GM10248 (cell line): Measurements from ENCODE around the gene FSTL4.

Source experiments
- CTCF ChIA-PET: fragments of 300-600 bp; sonication (Branson Sonifier 250); formaldehyde crosslinking; extraction: SDS; loops from one replicate; lab custom pipeline; 2021; ENCODE audit warnings: antibody characterized with exemption; lab: Yijun Ruan, JAX
- POLR2A ChIA-PET: fragments of 350-650 bp; sonication (Branson Sonifier 250); formaldehyde crosslinking; extraction: SDS; loops from one replicate; lab custom pipeline; 2020; ENCODE audit warnings: antibody characterized with exemption; lab: Yijun Ruan, JAX
- DNase-seq: peaks from one replicate; pipeline ENCODE4 v3.0.0; 2012; ENCODE audit errors: extremely low spot score
- TF ChIP-seq, protein P1 (sequence below): IDR thresholded peaks from 2 replicates; pipeline ENCODE4 v1.5.1; 2012; ENCODE audit warnings: mild to moderate bottlenecking, low read depth; ENCODE audit errors: extremely low read depth, missing control alignments, control extremely low read depth

The FSTL4 gene

DNA sequence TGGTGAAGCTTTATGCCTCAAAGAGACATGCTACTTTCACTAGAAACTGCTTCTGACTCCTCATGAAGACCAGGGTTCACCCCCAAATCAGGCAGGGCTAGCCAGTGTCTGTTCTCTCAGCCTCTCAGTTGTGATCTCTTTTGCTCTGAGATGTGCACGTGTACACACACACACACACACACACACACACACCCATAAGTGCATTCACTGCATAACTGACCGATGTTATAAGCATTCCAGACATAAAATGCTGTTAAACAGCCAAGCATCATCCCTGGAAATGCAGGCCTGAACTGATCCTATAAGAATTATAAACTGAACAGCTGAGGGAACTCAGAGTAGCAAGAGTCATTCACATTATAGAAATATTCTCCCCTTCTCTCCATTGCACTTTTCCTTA is 85.0 kb downstream of the FSTL4 start:
- CTCF ChIA-PET = interaction anchor here (1.4 to 3.4 kb wide), 3 partner anchors 23 to 342 kb away, joined by 4 to 10 read pairs (median 8); no protein-coding TSS in a partner anchor
- TF ChIP-seq, protein P1, sequence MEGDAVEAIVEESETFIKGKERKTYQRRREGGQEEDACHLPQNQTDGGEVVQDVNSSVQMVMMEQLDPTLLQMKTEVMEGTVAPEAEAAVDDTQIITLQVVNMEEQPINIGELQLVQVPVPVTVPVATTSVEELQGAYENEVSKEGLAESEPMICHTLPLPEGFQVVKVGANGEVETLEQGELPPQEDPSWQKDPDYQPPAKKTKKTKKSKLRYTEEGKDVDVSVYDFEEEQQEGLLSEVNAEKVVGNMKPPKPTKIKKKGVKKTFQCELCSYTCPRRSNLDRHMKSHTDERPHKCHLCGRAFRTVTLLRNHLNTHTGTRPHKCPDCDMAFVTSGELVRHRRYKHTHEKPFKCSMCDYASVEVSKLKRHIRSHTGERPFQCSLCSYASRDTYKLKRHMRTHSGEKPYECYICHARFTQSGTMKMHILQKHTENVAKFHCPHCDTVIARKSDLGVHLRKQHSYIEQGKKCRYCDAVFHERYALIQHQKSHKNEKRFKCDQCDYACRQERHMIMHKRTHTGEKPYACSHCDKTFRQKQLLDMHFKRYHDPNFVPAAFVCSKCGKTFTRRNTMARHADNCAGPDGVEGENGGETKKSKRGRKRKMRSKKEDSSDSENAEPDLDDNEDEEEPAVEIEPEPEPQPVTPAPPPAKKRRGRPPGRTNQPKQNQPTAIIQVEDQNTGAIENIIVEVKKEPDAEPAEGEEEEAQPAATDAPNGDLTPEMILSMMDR = no peak
- POLR2A ChIA-PET = no interaction called here
- no peak for DNase-seq

DNA sequence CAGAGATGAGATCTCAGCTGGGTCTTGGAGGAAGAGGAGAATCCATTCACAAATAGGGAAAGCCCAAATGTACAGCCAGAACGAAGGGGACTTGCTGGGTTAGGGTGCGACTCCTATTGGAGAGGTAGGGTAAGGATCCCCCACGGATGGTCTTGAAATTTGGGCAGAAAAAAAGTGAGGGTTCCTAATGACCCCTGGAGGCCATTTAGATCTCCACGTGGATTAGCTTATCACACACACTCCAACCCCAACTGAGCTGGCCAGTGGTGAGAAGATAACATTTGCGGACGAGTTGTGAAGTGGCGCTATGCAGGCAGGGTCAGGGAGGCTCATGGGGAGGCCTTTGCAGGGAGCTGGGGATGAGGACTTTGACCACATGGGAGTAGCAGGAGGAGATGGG is 86.0 kb downstream of the FSTL4 start:
- CTCF ChIA-PET = interaction anchor here (1.4 to 3.4 kb wide), 4 partner anchors 18 to 343 kb away, joined by 4 to 10 read pairs (median 6); no protein-coding TSS in a partner anchor
- POLR2A ChIA-PET = no interaction called here
- no peak for DNase-seq
- TF ChIP-seq, protein P1 = no peak

DNA sequence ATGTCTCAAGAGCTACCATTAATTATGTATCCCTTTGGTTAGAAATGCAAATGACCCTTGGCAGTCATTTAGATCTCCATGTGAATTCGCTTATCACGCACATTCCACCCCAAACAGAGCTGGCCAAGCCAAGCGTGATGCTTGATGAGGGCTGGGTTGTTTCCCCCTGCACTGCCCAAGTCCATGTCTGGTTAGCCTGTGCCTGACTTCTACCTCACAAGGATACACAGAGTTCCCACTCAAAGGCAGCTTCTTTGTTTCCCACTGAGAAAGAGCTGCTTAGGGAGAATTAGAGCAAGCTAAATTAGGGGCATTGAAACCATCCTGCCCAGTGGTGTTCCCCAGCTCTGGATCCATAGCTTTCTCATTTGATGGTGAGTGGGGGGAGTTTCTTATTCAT is 87.2 kb downstream of the FSTL4 start:
- no peak for DNase-seq
- ChIA-PET CTCF (interaction anchor here (0.8 to 3.4 kb wide), 3 partner anchors 20 to 38 kb away, joined by 3 to 10 read pairs (median 4); no protein-coding TSS in a partner anchor), POLR2A (no interaction called here)
- TF ChIP-seq, protein P1 = no peak

DNA sequence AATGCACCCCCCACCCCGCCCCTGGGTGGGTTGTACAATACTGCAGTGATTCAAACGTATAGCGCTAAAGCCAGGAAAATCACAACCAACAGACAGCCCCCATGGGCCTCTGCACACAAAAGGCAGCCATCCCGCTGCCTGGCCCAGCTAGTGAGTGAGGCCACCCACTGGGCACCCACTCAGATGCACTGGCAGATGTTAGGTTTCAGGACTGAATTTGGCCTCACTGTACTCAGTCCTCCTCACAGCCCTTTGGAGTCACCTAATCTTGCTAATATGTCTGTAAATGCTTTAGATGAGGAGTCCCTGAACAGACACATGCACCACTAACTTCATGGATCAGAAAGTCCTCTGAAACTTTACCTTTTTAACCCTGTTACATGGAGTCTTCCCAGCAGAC is 87.7 kb downstream of the FSTL4 start:
- TF ChIP-seq, protein P1 = no peak
- no peak for DNase-seq
- POLR2A ChIA-PET = no interaction called here
- CTCF ChIA-PET = interaction anchor here (1.5 to 3.4 kb wide), 2 partner anchors 20 to 25 kb away, joined by 4 to 10 read pairs; no protein-coding TSS in a partner anchor

DNA sequence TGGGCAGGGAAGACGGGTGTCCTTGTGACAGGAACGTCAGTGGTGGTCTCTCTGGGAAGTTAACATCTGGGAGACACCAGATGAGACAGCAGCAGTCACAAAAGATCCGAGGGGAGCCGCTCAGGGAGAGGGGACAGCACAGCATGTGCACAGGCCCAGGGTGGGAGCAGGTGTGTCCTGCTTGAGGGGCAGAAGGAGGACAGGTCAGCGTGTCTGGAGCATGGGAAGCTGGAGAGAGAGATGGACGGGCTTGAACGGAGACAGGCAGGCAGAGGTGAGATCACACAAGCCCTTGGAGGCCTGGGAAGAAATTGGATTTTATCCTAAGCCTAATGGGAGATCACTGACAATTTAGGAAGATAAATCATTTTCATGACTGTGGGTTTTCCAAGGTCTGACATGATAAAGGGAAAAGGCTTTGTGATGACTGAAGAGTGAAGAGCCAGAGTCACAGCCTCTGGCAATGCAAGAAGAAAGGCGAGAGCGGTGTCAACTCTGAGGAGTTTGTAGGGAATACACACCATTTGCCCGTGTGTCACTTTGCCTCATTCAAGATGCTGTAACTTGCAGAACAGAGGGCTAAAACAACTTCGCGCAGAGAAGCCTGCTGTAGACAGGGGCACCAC is 88.3 kb downstream of the FSTL4 start:
- DNase-seq = no peak
- CTCF ChIA-PET = interaction anchor here (3.4 kb wide), 1 partner anchor 26 kb away, joined by 10 read pairs; no protein-coding TSS in a partner anchor
- POLR2A ChIA-PET = no interaction called here
- TF ChIP-seq, protein P1 = no peak

DNA sequence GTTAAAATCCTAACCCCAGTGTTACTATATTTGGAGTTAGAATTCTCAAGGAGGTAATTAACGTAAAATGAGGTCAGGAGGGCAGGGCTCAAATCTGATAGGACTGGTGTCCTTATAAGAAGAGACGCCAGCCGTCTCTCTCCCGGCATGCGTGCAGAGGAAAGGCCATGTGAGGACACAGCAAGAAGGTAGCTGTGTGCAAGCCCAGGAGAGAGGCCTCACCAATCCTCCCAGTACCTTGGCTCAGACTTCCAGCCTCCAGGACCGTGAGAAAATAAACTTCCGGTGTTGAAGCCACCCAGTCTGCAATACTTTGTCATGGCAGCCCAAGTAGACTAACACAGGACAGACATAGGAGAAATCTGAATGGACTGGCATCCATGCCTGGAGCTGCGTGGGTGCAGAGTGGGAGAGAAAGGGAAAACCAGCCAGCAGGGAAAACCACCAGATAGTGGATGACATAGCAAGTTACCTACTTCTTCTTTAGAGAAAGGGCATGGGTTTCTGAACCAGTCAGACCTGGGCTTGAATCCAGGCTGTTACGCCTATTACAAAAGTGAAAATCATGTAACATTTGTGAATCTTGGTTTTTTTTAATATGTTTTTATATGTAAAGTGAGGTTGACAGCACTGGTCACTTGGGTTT is 89.2 kb downstream of the FSTL4 start:
- POLR2A ChIA-PET = no interaction called here
- CTCF ChIA-PET = no interaction called here
- DNase-seq = no peak
- TF ChIP-seq, protein P1 = no peak
